CD4-positive, alpha-beta T cell treated with Interleukin-4 for 4 hours (primary cell): Measurements from ENCODE around the gene RNU1-4.
"Not testable (repeated sequence)": the region's sequence is repeated elsewhere in the genome, so short reads cannot be mapped to it uniquely, and the experiment has no call there.

Source experiments
- DNase-seq: peaks from one replicate; pipeline ENCODE4 v3.0.0-alpha.2; 2020

The RNU1-4 gene

GRCh38 chr1:16772275-16773204, 32.2 kb downstream of the RNU1-4 start:
- DNase-seq: not testable (repeated sequence)

GRCh38 chr1:16773205-16773596, 32.9 kb downstream of the RNU1-4 start:
- not testable (repeated sequence) for DNase-seq

DNA sequence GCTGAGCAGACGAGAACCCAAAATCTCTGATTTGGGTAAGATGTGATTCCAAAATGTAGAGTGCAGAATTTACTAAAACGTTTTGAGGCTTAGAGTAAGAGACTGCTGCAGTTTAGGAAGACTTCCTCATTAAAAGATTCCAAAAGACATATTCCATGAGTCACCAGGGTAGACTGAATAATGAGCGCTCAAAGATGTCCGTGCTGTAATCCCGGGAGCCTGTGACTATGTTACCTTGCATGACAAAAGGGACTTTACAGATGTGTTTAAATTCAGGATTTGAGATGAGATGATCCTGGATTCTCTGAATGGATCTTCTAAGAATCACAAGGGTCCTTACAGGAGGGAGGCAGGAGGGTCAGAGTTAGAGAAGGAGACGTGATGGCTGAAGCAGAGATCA, 33.4 kb downstream of the RNU1-4 start:
- not testable (repeated sequence) for DNase-seq

- not testable (repeated sequence) for DNase-seq
These were observed 34.5 kb downstream of the RNU1-4 start for GRCh38 chr1:16774773-16775172.

GRCh38 chr1:16775290-16775689, 35.0 kb downstream of the RNU1-4 start:
- DNase-seq: not testable (repeated sequence)

GRCh38 chr1:16776248-16776647, 35.9 kb downstream of the RNU1-4 start:
- not testable (repeated sequence) for DNase-seq

GRCh38 chr1:16776835-16777234, 36.5 kb downstream of the RNU1-4 start:
- DNase-seq: not testable (repeated sequence)

DNA sequence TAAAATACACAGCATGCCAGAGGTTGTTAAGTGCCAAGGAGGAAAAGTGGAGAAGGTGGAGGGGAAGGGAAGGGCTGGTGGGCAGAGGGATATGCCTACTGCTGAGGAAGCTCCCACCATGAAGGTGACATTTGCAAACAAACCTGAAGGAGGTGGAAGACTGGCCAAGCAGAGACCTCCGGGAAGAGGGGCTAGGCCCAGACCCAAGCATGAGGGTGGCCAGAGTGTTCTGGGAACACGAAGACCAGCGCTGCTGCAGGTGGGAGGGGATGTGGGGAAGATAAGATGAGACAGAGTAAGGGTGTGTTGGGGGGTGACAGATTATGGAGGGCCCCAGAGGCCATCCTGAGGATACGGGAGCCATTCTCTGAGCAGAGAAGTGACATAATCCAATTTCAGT, 37.5 kb downstream of the RNU1-4 start:
- DNase-seq: not testable (repeated sequence)

DNA sequence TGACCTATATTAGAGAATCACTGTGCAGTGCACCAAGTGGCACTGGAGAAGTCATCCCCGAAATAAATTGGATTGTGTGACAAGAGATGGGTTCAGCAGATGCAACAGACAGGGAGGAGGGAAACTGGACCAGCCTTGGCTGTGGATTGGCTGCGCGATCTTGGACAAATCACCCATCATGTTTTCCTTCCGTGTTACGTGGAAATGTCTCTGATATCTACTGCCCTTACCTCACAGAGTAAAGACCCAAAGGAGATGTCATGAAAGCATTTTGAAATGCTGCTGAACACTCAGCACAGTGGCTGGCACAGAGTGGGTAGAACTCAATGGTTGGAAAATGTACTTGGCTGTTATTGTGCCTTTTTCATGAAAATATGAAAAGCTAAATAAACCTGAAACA, 39.2 kb downstream of the RNU1-4 start:
- DNase-seq: not testable (repeated sequence)

GRCh38 chr1:16781033-16781432, 40.7 kb downstream of the RNU1-4 start:
- not testable (repeated sequence) for DNase-seq

GRCh38 chr1:16781625-16782024, 41.3 kb downstream of the RNU1-4 start:
- DNase-seq: not testable (repeated sequence)

- DNase-seq: not testable (repeated sequence)
These were observed 44.6 kb downstream of the RNU1-4 start for GRCh38 chr1:16784955-16785354.

DNA sequence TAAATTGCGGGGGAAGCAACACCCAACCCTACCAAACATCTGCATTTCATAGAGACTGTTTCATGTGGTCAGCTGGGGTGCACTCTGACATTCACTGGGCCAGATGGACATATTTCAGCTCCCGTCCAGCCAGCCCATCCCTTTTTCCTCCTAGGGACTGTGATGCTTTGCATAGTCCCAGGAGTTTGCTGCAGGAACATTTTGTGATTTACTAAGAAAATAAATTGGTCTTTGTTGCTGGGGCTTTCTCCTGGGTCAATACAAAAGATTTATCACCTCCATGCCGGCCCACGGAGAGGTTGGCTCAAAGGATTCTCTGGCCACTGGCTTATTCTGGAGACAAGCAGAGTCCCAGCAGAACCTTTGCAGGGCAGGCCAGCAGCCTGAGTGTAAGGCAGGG, 46.0 kb downstream of the RNU1-4 start:
- not testable (repeated sequence) for DNase-seq

GRCh38 chr1:16787175-16787574, 46.9 kb downstream of the RNU1-4 start:
- DNase-seq: not testable (repeated sequence)

- DNase-seq: not testable (repeated sequence)
These were observed 47.4 kb downstream of the RNU1-4 start for GRCh38 chr1:16787711-16788110.
